ENCODE measurements around the gene PLAC8. TPM values are rescaled to one million over a fixed set of nuclear protein-coding genes. Genes with fewer than 3 reads are reported as not detected.
"Not testable (repeated sequence)": the region's sequence is repeated elsewhere in the genome, so short reads cannot be mapped to it uniquely, and the experiment has no call there.

The PLAC8 gene
- total RNA-seq, 2 experiments from 2014 or later: not detected

DNA sequence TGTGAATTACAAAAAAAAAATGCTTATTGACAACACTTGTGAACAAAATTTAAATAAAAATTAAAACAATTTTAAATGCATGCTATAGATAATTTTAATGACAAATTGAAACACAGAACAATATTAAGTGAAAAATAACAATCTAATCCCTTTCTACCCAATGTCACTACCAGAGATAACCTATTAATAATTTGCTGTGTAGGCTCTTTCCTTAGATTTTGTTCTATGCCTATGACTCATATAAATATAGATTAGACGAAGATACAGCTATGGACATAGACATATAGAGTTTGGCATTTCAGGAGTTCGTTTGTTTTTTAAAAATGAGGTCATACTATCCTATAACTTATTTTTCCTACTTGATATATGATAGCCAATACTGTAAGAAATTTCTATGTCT is 18.1 kb downstream of the PLAC8 start:
- Histone ChIP-seq H3K9me3 (ENCODE audit: low read length) (no peaks in the 10 kb centered on the region), H2AFZ (ENCODE audit: low read length) (no peak overlapping the region), H3K36me3 (ENCODE audit: insufficient read depth, low read length) (no peaks in the 10 kb centered on the region), H3K27ac (ENCODE audit: low read depth, low read length, poor library complexity, severe bottlenecking) (no peak overlapping the region), H3K4me3 (ENCODE audit: low read depth, low read length, poor library complexity, severe bottlenecking) (no peak overlapping the region), H3K4me1 (ENCODE audit: insufficient read depth, low read length, poor library complexity, severe bottlenecking) (no peaks in the 10 kb centered on the region), H3K4me2 (ENCODE audit: low read length) (no peak overlapping the region), H3K9me2 (ENCODE audit: insufficient read depth, low read length) (no peaks in the 10 kb centered on the region), H4K20me1 (ENCODE audit: insufficient read depth, low read length) (no peaks in the 10 kb centered on the region), H3K79me2 (ENCODE audit: insufficient read depth, low read depth, low read length) (no peaks in the 10 kb centered on the region)
- TF ChIP-seq, protein P1, sequence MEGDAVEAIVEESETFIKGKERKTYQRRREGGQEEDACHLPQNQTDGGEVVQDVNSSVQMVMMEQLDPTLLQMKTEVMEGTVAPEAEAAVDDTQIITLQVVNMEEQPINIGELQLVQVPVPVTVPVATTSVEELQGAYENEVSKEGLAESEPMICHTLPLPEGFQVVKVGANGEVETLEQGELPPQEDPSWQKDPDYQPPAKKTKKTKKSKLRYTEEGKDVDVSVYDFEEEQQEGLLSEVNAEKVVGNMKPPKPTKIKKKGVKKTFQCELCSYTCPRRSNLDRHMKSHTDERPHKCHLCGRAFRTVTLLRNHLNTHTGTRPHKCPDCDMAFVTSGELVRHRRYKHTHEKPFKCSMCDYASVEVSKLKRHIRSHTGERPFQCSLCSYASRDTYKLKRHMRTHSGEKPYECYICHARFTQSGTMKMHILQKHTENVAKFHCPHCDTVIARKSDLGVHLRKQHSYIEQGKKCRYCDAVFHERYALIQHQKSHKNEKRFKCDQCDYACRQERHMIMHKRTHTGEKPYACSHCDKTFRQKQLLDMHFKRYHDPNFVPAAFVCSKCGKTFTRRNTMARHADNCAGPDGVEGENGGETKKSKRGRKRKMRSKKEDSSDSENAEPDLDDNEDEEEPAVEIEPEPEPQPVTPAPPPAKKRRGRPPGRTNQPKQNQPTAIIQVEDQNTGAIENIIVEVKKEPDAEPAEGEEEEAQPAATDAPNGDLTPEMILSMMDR (conservative IDR thresholded peaks at IDR 0.05; ENCODE audit: low read length): no peak
- TF ChIP-seq EZH2phosphoT487 (IDR thresholded peaks at IDR 0.05; ENCODE audit: borderline replicate concordance, low read depth, low read length): no peak
- ChIA-PET CTCF (ENCODE audit: unreplicated experiment) (no interaction called here), POLR2A (interaction anchor here (0.6 to 1.6 kb wide), 4 partner anchors 14 to 242 kb away, joined by 3 to 4 read pairs (median 4); no protein-coding TSS in a partner anchor)
- intact Hi-C loops (cut with micrococcal nuclease; ENCODE audit: unreplicated experiment): no loop called here
- BruUV-seq (replicated peaks): no TSS peak
- DNase-seq (ENCODE audit: low spot score): no peak

DNA sequence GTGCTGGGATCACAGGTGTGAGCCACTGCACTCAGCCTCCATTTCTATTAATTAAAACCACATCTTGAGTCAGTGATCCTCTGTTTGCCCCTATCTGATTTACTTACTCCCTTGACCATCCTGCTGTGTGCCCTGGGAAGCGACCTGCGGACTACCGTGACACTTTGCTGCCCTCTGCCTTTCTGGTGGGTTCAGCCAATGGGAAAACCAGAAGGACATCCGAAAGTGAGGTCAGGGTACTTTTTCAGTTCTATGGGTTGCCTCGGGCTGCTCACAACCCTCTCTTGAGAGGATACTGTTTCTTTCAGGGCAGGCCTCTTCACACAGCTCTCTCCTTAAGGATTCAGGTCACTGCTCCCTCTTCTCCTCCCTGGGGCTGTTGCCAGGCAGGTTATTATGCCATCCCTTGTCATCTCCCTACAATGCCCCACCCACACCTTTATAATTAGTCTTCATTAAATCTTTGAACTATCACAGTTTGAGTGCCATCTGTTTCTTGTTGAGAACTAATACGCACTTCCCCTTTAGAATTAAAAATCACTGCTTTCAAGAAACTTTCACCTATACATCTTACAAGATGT is 21.4 kb downstream of the PLAC8 start:
- H3K79me2 ChIP-seq (ENCODE audit: insufficient read depth, low read depth, low read length): no peaks in the 10 kb centered on the region
- TF ChIP-seq EZH2phosphoT487 (IDR thresholded peaks at IDR 0.05; ENCODE audit: borderline replicate concordance, low read depth, low read length): no peak
- TF ChIP-seq, protein P1 (conservative IDR thresholded peaks at IDR 0.05; ENCODE audit: low read length): no peak
- H3K4me1 ChIP-seq (ENCODE audit: insufficient read depth, low read length, poor library complexity, severe bottlenecking): no peaks in the 10 kb centered on the region
- intact Hi-C loops (cut with micrococcal nuclease; ENCODE audit: unreplicated experiment): no loop called here
- H3K36me3 ChIP-seq (ENCODE audit: insufficient read depth, low read length): no peaks in the 10 kb centered on the region
- no peaks in the 10 kb centered on the region for H3K9me3 ChIP-seq (ENCODE audit: low read length)
- no peak for DNase-seq (ENCODE audit: low spot score)
- no peak overlapping the region for H3K4me2 ChIP-seq (ENCODE audit: low read length)
- CTCF ChIA-PET (ENCODE audit: unreplicated experiment): no interaction called here
- H3K9me2 ChIP-seq (ENCODE audit: insufficient read depth, low read length): no peaks in the 10 kb centered on the region
- no peak overlapping the region for H2AFZ ChIP-seq (ENCODE audit: low read length)
- H3K4me3 ChIP-seq (ENCODE audit: low read depth, low read length, poor library complexity, severe bottlenecking): no peak overlapping the region
- no peak overlapping the region for H3K27ac ChIP-seq (ENCODE audit: low read depth, low read length, poor library complexity, severe bottlenecking)
- POLR2A ChIA-PET: interaction anchor here (1.1 to 1.3 kb wide), 2 partner anchors 58 to 181 kb away, joined by 3 read pairs; partner anchors contain the start of gene COPS4
- no peaks in the 10 kb centered on the region for H4K20me1 ChIP-seq (ENCODE audit: insufficient read depth, low read length)
- no TSS peak for BruUV-seq (replicated peaks)

DNA sequence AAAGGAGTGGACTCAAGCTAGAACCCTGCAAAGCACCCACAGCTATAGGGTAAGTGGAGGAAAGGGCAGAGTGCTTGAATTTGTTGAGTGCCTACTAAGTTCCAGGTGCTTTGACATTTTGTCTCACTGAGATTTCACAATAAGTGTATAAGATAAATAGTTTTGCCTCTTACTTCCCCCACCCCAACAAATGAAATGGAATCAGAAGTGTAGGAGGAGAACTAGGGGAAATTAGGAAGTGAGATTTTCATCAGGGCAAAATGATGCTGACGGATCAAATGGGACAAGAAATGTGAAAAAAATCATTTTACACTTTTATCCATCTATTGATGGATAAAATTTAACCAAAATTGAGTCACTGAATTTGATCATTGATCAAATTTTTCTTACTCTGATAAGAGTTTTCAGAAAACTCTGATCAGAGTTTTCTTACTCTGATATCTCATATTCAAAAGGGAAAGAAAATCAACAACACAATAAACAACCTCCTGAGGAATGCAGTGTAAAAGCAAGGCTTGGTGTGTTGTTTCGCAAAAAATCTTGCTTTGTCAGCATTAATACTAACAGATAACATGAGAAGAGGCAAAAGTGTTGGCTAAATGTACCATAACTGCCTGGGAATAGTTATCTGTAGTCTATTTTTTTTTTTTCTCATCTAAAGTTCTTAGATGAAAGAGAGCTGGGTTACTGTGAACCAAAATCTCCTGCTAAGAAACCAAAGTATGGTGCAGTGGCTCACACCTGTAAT is 24.9 kb downstream of the PLAC8 start:
- no peaks in the 10 kb centered on the region for H3K4me1 ChIP-seq (ENCODE audit: insufficient read depth, low read length, poor library complexity, severe bottlenecking)
- no peak overlapping the region for H3K4me2 ChIP-seq (ENCODE audit: low read length)
- BruUV-seq (replicated peaks): no TSS peak
- CTCF ChIA-PET (ENCODE audit: unreplicated experiment): no interaction called here
- H3K9me2 ChIP-seq (ENCODE audit: insufficient read depth, low read length): no peaks in the 10 kb centered on the region
- TF ChIP-seq EZH2phosphoT487 (IDR thresholded peaks at IDR 0.05; ENCODE audit: borderline replicate concordance, low read depth, low read length): no peak
- TF ChIP-seq, protein P1 (conservative IDR thresholded peaks at IDR 0.05; ENCODE audit: low read length): no peak
- no peaks in the 10 kb centered on the region for H3K36me3 ChIP-seq (ENCODE audit: insufficient read depth, low read length)
- intact Hi-C loops (cut with micrococcal nuclease; ENCODE audit: unreplicated experiment): no loop called here
- no peak for DNase-seq (ENCODE audit: low spot score)
- no peaks in the 10 kb centered on the region for H3K79me2 ChIP-seq (ENCODE audit: insufficient read depth, low read depth, low read length)
- POLR2A ChIA-PET: interaction anchor here (0.7 to 0.9 kb wide), 2 partner anchors 11 to 618 kb away, joined by 3 to 4 read pairs; no protein-coding TSS in a partner anchor
- H3K4me3 ChIP-seq (ENCODE audit: low read depth, low read length, poor library complexity, severe bottlenecking): no peak overlapping the region
- no peaks in the 10 kb centered on the region for H4K20me1 ChIP-seq (ENCODE audit: insufficient read depth, low read length)
- H3K27ac ChIP-seq (ENCODE audit: low read depth, low read length, poor library complexity, severe bottlenecking): no peak overlapping the region
- no peaks in the 10 kb centered on the region for H3K9me3 ChIP-seq (ENCODE audit: low read length)
- no peak overlapping the region for H2AFZ ChIP-seq (ENCODE audit: low read length)

DNA sequence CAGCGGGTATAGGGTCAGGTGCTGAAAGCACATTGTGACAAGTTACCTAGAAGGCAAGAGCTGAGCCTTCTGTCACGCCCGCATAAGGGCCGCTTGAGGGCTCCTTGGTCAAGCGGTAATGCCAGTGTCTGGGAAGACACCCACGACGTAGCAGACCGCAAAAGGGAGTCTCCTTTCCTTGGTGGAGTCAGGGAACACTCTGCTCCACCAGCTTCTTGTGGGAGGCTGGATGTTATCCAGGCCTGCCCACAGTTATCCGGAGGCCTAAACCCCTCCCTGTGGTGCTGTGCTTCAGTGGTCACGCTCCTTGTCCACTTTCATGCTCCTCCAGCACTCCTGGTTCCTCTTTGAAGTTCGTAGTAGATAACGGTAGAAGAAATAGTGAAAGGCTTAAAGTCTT is 29.6 kb downstream of the PLAC8 start:
- H3K9me2 ChIP-seq (ENCODE audit: insufficient read depth, low read length); H3K79me2 ChIP-seq (ENCODE audit: insufficient read depth, low read depth, low read length); H3K36me3 ChIP-seq (ENCODE audit: insufficient read depth, low read length); H4K20me1 ChIP-seq (ENCODE audit: insufficient read depth, low read length); H3K27ac ChIP-seq (ENCODE audit: low read depth, low read length, poor library complexity, severe bottlenecking); intact Hi-C loops (cut with micrococcal nuclease; ENCODE audit: unreplicated experiment); H3K4me2 ChIP-seq (ENCODE audit: low read length); H3K9me3 ChIP-seq (ENCODE audit: low read length); H3K4me1 ChIP-seq (ENCODE audit: insufficient read depth, low read length, poor library complexity, severe bottlenecking); DNase-seq (ENCODE audit: low spot score); H2AFZ ChIP-seq (ENCODE audit: low read length); H3K4me3 ChIP-seq (ENCODE audit: low read depth, low read length, poor library complexity, severe bottlenecking); BruUV-seq (replicated peaks): not testable (repeated sequence)
- CTCF ChIA-PET (ENCODE audit: unreplicated experiment): interaction anchor here (1.1 kb wide), 1 partner anchor 168 kb away, joined by 3 read pairs; no protein-coding TSS in a partner anchor
- POLR2A ChIA-PET: interaction anchor here (0.7 kb wide), 1 partner anchor 103 kb away, joined by 3 read pairs; no protein-coding TSS in a partner anchor

All from OCI-LY7 (cell line).